SJSA1 (cell line): Measurements from ENCODE around the gene RABGGTA. TPM values are rescaled to one million over a fixed set of nuclear protein-coding genes. Genes with fewer than 3 reads are reported as not detected.
"Not testable (repeated sequence)": the region's sequence is repeated elsewhere in the genome, so short reads cannot be mapped to it uniquely, and the experiment has no call there.

Source experiments
- DNase-seq, 2 experiments: peaks; one replicate each; pipeline ENCODE4 v3.0.0-alpha.2; 2015 to 2020; ENCODE audit warnings: low spot score in 2 of 2, low read depth in 1 of 2
- H3K27ac ChIP-seq: fragments of 250-450 bp; sonication (Bioruptor Pico); 2 replicates; pipeline ENCODE4 v1.5.1; 2020; ENCODE audit warnings: mild to moderate bottlenecking, moderate library complexity
- H3K27me3 ChIP-seq: fragments of 250-450 bp; sonication (Bioruptor Pico); replicated peaks from 2 replicates; pipeline ENCODE4 v1.5.1; 2020; ENCODE audit warnings: mild to moderate bottlenecking, moderate library complexity
- H3K36me3 ChIP-seq: fragments of 250-450 bp; sonication (Bioruptor Pico); 2 replicates; pipeline ENCODE4 v1.5.1; 2020; ENCODE audit warnings: mild to moderate bottlenecking
- H3K4me1 ChIP-seq: fragments of 250-450 bp; sonication (Bioruptor Pico); replicated peaks from 2 replicates; pipeline ENCODE4 v1.6.1; 2021; ENCODE audit warnings: mild to moderate bottlenecking
- H3K4me3 ChIP-seq: fragments of 250-450 bp; sonication (Bioruptor Pico); 2 replicates; pipeline ENCODE4 v1.5.1; 2020; ENCODE audit warnings: mild to moderate bottlenecking
- H3K9me3 ChIP-seq: fragments of 250-450 bp; sonication (Bioruptor Pico); replicated peaks from 2 replicates; pipeline ENCODE4 v1.5.1; 2020; ENCODE audit warnings: mild to moderate bottlenecking
- total RNA-seq: library from RNA; depleted of rRNA; stranded (reverse); fragments of >200 nt; shearing (Covaris generic); gene quantifications from 2 replicates; pipeline ENCODE4 v1.2.3, GENCODE V29; 2014; rRNA removed

Gene RABGGTA
- total RNA-seq, 1 experiment from 2014 or later: 18.0 TPM

GRCh38 chr14:24226473-24226872 lies 44.9 kb downstream of the RABGGTA start:
- no peak for DNase-seq
- H3K4me3 ChIP-seq: no peak overlapping the region
- no peaks in the 10 kb centered on the region for H3K27me3 ChIP-seq
- no peak overlapping the region for H3K27ac ChIP-seq
- no peaks in the 10 kb centered on the region for H3K9me3 ChIP-seq
- peaks cover 21% of the 10 kb centered on the region for H3K4me1 ChIP-seq
- peaks cover 27% of the 10 kb centered on the region for H3K36me3 ChIP-seq

GRCh38 chr14:24224618-24225071 lies 46.8 kb downstream of the RABGGTA start:
- Histone ChIP-seq H3K4me1 (peaks cover 18% of the 10 kb centered on the region), H3K9me3 (no peaks in the 10 kb centered on the region), H3K36me3 (peaks cover 21% of the 10 kb centered on the region), H3K27ac (peak overlapping the region; percentile 40), H3K4me3 (no peak overlapping the region), H3K27me3 (no peaks in the 10 kb centered on the region)
- DNase-seq: peak; percentile 57 to 68

- H3K27ac ChIP-seq, H3K4me3 ChIP-seq, H3K27me3 ChIP-seq, H3K9me3 ChIP-seq, DNase-seq: not testable (repeated sequence)
- H3K36me3 ChIP-seq: peaks cover 21% of the 10 kb centered on the region
- H3K4me1 ChIP-seq: peaks cover 18% of the 10 kb centered on the region
Observed at GRCh38 chr14:24222987-24223386, 48.4 kb downstream of the RABGGTA start.

- no peak overlapping the region for H3K27ac ChIP-seq
- H3K4me1 ChIP-seq: peaks cover 10% of the 10 kb centered on the region
- H3K27me3 ChIP-seq: no peaks in the 10 kb centered on the region
- DNase-seq: no peak
- H3K36me3 ChIP-seq: peaks cover 24% of the 10 kb centered on the region
- no peaks in the 10 kb centered on the region for H3K9me3 ChIP-seq
- no peak overlapping the region for H3K4me3 ChIP-seq
Observed at GRCh38 chr14:24219521-24219920, 51.9 kb downstream of the RABGGTA start.

- Histone ChIP-seq H3K4me3 (no peak overlapping the region), H3K36me3 (peaks cover 26% of the 10 kb centered on the region), H3K4me1 (peaks cover 6% of the 10 kb centered on the region), H3K9me3 (no peaks in the 10 kb centered on the region), H3K27ac (no peak overlapping the region), H3K27me3 (no peaks in the 10 kb centered on the region)
- no peak for DNase-seq
Observed at GRCh38 chr14:24219080-24219479, 52.3 kb downstream of the RABGGTA start.

GRCh38 chr14:24216876-24217275 lies 54.5 kb downstream of the RABGGTA start:
- peaks cover 13% of the 10 kb centered on the region for H3K4me1 ChIP-seq
- not testable (repeated sequence) for H3K27ac ChIP-seq, H3K27me3 ChIP-seq, DNase-seq, H3K9me3 ChIP-seq, H3K4me3 ChIP-seq
- H3K36me3 ChIP-seq: peaks cover 29% of the 10 kb centered on the region

GRCh38 chr14:24216345-24216699 lies 55.1 kb downstream of the RABGGTA start:
- peak in 1 of 2 experiments; percentile 19 for DNase-seq
- no peaks in the 10 kb centered on the region for H3K27me3 ChIP-seq
- peak overlapping the region; percentile 47; the same call in 1 of the 2 replicates for H3K4me3 ChIP-seq
- H3K36me3 ChIP-seq: peaks cover 35% of the 10 kb centered on the region
- H3K27ac ChIP-seq: no peak overlapping the region
- peaks cover 13% of the 10 kb centered on the region for H3K4me1 ChIP-seq
- H3K9me3 ChIP-seq: no peaks in the 10 kb centered on the region

Other genes with a start within 250 kb of the RABGGTA start
- gene CARMIL3, start 219.6 kb downstream of the RABGGTA start, total RNA-seq: not detected in 2 replicates
- gene CPNE6, start 200.0 kb downstream of the RABGGTA start, total RNA-seq: not detected in 2 replicates
- 4.8 and 5.3 TPM in 2 replicates for gene PCK2, start 177.3 kb downstream of the RABGGTA start, total RNA-seq
- 43.1 and 44.0 TPM in 2 replicates for gene DCAF11, start 156.8 kb downstream of the RABGGTA start, total RNA-seq
- gene NRL, start 156.6 kb downstream of the RABGGTA start, total RNA-seq: 1.4 TPM in 1 of 2 replicates, not detected in the other
- gene FITM1, start 140.9 kb downstream of the RABGGTA start, total RNA-seq: 1.8 TPM in 1 of 2 replicates, not detected in the other
- 168 and 199 TPM in 2 replicates for gene PSME1, start 135.4 kb downstream of the RABGGTA start, total RNA-seq
- 11.1 and 24.5 TPM in 2 replicates for gene EMC9, start 130.0 kb downstream of the RABGGTA start, total RNA-seq
- 161 and 167 TPM in 2 replicates for gene PSME2, start 125.0 kb downstream of the RABGGTA start, total RNA-seq
- 40.3 and 135 TPM in 2 replicates for gene RNF31, start 124.1 kb downstream of the RABGGTA start, total RNA-seq
- gene IRF9, start 110.3 kb downstream of the RABGGTA start, total RNA-seq: 21.8 and 24.3 TPM in 2 replicates
- 0.47 and 6.8 TPM in 2 replicates for gene REC8, start 99.5 kb downstream of the RABGGTA start, total RNA-seq
- 25.1 and 27.6 TPM in 2 replicates for gene IPO4, start 82.8 kb downstream of the RABGGTA start, total RNA-seq
- gene TM9SF1, start 76.2 kb downstream of the RABGGTA start, total RNA-seq: 60.3 and 60.5 TPM in 2 replicates
- gene TSSK4, start 65.9 kb downstream of the RABGGTA start, total RNA-seq: not detected in 2 replicates
- gene CHMP4A, start 58.1 kb downstream of the RABGGTA start, total RNA-seq: 23.0 and 29.9 TPM in 2 replicates
- gene MDP1, start 55.5 kb downstream of the RABGGTA start, total RNA-seq: 13.6 and 30.8 TPM in 2 replicates
- gene NEDD8, start 39.2 kb downstream of the RABGGTA start, total RNA-seq: 234 and 316 TPM in 2 replicates
- 46.1 and 64.8 TPM in 2 replicates for gene GMPR2, start 38.7 kb downstream of the RABGGTA start, total RNA-seq
- gene TINF2, start 29.0 kb downstream of the RABGGTA start, total RNA-seq: 31.1 and 53.0 TPM in 2 replicates
- gene TGM1, start 8.4 kb downstream of the RABGGTA start, total RNA-seq: 0.76 TPM in 1 of 2 replicates, not detected in the other
- 5.4 and 20.5 TPM in 2 replicates for gene DHRS1, start 28.2 kb upstream of the RABGGTA start, total RNA-seq
- gene NOP9, start 28.3 kb upstream of the RABGGTA start, total RNA-seq: 15.3 and 16.2 TPM in 2 replicates
- not detected in 2 replicates for gene CIDEB, start 36.4 kb upstream of the RABGGTA start, total RNA-seq
- 3.1 and 10.1 TPM in 2 replicates for gene LTB4R2, start 38.5 kb upstream of the RABGGTA start, total RNA-seq
- 0.81 and 2.1 TPM in 2 replicates for gene LTB4R, start 39.9 kb upstream of the RABGGTA start, total RNA-seq
- not detected in 2 replicates for gene ADCY4, start 63.5 kb upstream of the RABGGTA start, total RNA-seq
- not detected in 2 replicates for gene RIPK3, start 68.4 kb upstream of the RABGGTA start, total RNA-seq
- 14.6 and 23.6 TPM in 2 replicates for gene NFATC4, start 96.6 kb upstream of the RABGGTA start, total RNA-seq
- gene NYNRIN, start 127.4 kb upstream of the RABGGTA start, total RNA-seq: 0.87 and 1.2 TPM in 2 replicates
- 0.84 and 3.1 TPM in 2 replicates for gene CBLN3, start 158.1 kb upstream of the RABGGTA start, total RNA-seq
- 12.5 and 25.1 TPM in 2 replicates for gene KHNYN, start 158.4 kb upstream of the RABGGTA start, total RNA-seq
- gene SDR39U1, start 171.2 kb upstream of the RABGGTA start, total RNA-seq: 7.9 and 8.2 TPM in 2 replicates
- gene CMA1, start 236.7 kb upstream of the RABGGTA start, total RNA-seq: not detected in 2 replicates